Measurements from ENCODE around the gene MCC.

Gene MCC

GRCh38 chr5:113336975-113337374 is 151.3 kb downstream of the MCC start:
- H3K4me3 ChIP-seq (ENCODE audit: low read depth, low read length) = no peak overlapping the region
- peak; percentile 63 for TF ChIP-seq CTCF (IDR thresholded peaks at IDR 0.05; ENCODE audit: low read depth, low read length, missing control alignments)
- in situ Hi-C loops (cut with HindIII; ENCODE audit: low sequenced_read_pairs) = no loop called here
- peak; percentile 48 for DNase-seq (ENCODE audit: low read depth)

GRCh38 chr5:113333411-113333810 is 154.8 kb downstream of the MCC start:
- no peak for TF ChIP-seq CTCF (IDR thresholded peaks at IDR 0.05; ENCODE audit: low read depth, low read length, missing control alignments)
- DNase-seq (ENCODE audit: low read depth) = no peak
- in situ Hi-C loops (cut with HindIII; ENCODE audit: low sequenced_read_pairs) = no loop called here
- H3K4me3 ChIP-seq (ENCODE audit: low read depth, low read length) = no peak overlapping the region

GRCh38 chr5:113331209-113331551 is 157.1 kb downstream of the MCC start:
- in situ Hi-C loops (cut with HindIII; ENCODE audit: low sequenced_read_pairs) = no loop called here
- no peak for TF ChIP-seq CTCF (IDR thresholded peaks at IDR 0.05; ENCODE audit: low read depth, low read length, missing control alignments)
- no peak overlapping the region for H3K4me3 ChIP-seq (ENCODE audit: low read depth, low read length)
- no peak for DNase-seq (ENCODE audit: low read depth)

- in situ Hi-C loops (cut with HindIII; ENCODE audit: low sequenced_read_pairs) = no loop called here
- no peak overlapping the region for H3K4me3 ChIP-seq (ENCODE audit: low read depth, low read length)
- DNase-seq (ENCODE audit: low read depth) = no peak
- TF ChIP-seq CTCF (IDR thresholded peaks at IDR 0.05; ENCODE audit: low read depth, low read length, missing control alignments) = peak; percentile 52
Measured at GRCh38 chr5:113330533-113331208, 157.6 kb downstream of the MCC start.

GRCh38 chr5:113329981-113330380 is 158.3 kb downstream of the MCC start:
- in situ Hi-C loops (cut with HindIII; ENCODE audit: low sequenced_read_pairs) = no loop called here
- no peak for DNase-seq (ENCODE audit: low read depth)
- no peak for TF ChIP-seq CTCF (IDR thresholded peaks at IDR 0.05; ENCODE audit: low read depth, low read length, missing control alignments)
- H3K4me3 ChIP-seq (ENCODE audit: low read depth, low read length) = no peak overlapping the region

- in situ Hi-C loops (cut with HindIII; ENCODE audit: low sequenced_read_pairs) = no loop called here
- DNase-seq (ENCODE audit: low read depth) = no peak
- no peak overlapping the region for H3K4me3 ChIP-seq (ENCODE audit: low read depth, low read length)
- TF ChIP-seq CTCF (IDR thresholded peaks at IDR 0.05; ENCODE audit: low read depth, low read length, missing control alignments) = no peak
Measured at GRCh38 chr5:113325054-113325453, 163.2 kb downstream of the MCC start.

Measured in astrocyte of the cerebellum (primary cell).